ENCODE measurements around the gene MMUT.
"Not testable (repeated sequence)": the region's sequence is repeated elsewhere in the genome, so short reads cannot be mapped to it uniquely, and the experiment has no call there.

MMUT gene

DNA sequence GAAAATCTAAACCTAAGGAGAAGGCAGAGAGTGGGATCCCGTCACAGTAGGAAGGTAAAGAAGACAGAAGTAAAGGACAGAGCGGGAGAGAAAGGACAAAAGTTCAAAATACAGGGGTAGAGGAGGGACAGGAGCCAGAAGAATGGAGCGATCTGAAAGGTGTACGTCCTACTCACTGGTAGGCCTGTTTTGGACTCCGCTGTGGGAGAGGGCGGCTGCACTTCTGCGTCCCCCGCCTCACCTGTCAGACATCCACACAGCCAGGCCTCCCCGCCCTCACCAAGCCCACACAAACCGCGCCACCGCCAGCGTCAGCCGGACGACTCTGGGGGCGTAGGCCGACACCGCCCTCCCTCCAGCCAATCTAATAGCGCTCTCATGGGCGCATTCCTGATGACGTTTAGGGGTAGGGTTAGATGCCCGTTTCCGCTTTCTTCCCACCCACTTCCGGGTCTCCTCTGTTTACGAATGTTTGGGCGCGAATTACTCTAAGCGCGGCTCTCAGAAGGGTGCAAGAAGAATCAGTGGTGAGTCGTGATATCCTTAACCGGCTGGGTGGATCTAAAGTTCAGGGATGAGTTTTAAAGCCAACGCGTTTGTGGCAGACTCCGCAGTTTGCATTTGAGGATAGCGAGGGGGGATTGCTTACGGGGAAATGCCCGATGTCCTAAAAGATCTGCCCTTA lies at the start of gene MMUT, which contains the start of gene CENPQ:
TSS of gene MMUT (minus strand) at position 327 of the 685 bp plus-strand sequence. CDS start 3,787 bp downstream, outside the sequence.
TSS of gene CENPQ (plus strand) at position 444 of the 685 bp plus-strand sequence. CDS start 6,807 bp downstream, outside the sequence.
- peak; percentile 97 to 99 for ATAC-seq

DNA sequence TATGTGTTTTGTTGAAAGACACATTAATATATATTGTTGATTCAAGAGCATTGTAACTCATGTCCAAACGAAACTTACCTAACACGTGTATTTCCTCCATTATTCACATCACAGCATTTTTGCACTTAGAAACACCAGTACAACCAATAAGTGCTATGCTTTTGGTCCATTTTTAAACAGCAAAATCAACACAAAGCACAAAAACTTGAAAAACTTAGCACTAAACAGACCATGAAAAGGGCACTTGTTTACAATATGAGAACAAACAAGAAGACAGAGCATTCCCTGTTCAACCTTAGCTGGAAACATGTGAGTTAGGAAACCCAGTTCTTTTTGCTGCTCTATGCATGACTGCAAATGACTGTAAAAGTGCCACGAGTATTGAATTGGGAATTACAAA lies 46.3 kb upstream of the MMUT start:
- no peak for ATAC-seq

DNA sequence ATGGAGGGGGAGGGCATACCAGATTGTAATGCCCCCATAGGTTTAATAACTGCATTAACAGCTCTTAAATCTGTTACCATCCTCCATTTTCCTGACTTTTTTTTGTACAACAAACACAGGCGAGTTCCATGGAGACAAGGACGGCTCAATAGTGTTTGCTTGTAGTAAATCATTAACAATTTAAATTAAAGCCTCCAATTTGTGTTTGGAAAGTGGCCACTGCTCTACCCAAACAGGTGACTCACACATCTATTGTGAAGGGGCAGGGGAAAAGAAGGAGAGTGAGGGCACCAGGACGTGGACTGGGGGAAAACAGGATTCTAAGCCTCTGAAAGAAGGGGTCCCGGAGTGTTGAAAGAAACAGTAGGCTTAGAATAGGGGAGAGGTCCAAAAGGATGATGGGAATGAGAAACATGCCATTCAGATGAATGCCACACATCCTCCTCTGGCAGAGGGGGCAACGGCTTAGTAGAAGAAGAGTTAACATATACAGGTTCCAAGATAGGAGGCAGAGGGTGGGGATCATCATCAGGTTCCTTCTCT lies 43.6 kb upstream of the MMUT start:
- no peak for ATAC-seq

DNA sequence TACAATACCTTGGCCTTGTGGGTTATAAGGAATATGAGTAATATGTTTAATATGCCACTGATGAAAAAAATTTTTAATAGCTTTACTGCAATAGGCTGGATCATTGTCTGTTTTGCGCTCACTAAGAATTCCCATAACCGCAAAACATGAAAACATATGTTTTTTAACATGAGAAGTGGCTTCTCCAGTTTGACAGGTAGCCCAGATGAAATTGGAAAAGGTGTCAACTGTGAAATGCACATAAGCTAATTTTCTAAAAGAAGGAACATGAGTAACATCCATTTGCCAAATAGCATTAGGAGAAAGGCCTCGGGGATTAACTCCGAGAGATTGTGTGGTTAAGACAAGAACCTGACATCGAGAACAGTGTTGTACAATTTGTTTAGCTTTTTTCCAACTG lies 41.6 kb upstream of the MMUT start:
- no peak for ATAC-seq

DNA sequence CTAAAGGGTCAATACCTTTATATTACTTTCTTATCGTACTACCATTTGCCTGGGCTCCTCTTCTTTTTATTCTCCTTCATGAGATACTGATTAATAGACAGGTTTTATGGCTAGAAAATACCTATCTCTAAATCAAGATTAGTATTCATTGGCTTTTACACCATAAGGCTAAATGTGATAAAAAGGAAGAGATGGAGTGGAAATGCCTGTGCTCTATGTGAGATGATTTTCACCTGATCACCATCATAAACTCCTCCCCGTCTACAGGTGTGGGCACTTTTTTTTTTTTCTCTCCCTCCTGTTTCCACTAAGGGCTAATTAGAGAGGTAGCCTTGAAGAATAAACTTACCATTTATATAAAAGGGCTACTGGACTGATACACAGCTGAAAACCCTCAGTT lies 36.6 kb upstream of the MMUT start, which contains the start of gene GLYATL3:
TSS of gene GLYATL3 (plus strand) at position 301 of the 400 bp plus-strand sequence. CDS start 12,068 bp downstream, outside the sequence.
- no peak for ATAC-seq

DNA sequence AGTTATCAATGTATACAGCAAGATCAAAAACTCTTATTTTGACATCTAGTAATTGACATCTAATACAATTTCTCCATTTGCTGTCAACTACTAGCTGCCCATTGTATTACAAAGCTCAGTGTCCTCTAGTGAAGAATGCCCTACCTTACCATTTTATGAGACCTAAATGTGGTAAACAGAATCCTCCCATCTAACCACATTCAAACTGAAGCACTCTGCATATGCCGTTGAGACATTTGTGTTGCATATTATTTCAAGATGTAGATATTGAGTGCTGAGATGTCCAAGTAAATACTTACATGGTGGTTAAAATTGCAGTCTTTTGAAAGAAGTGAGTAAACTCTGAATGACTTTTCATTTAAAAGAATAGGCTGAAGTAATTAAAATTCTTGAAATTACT lies 36.1 kb upstream of the MMUT start:
- no peak for ATAC-seq

DNA sequence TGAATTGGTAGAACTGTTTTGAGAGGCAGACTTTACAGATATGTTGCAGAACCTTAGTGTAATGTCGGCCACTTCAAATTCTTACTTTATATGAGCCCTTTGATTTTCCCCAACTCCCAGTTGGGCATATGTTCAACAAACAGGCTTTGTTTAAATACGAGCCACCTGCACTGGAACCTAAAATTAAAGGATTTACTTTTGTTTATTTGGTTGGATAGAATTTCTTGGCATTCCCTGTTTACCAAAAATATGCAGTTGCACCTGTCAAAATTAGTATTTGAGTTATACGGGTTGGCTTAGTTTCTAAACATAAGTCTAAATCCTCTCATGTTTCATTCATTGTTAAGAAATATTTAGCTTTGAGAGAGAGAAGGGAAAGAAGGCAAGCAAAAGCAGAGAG lies 34.3 kb upstream of the MMUT start:
- no peak for ATAC-seq

DNA sequence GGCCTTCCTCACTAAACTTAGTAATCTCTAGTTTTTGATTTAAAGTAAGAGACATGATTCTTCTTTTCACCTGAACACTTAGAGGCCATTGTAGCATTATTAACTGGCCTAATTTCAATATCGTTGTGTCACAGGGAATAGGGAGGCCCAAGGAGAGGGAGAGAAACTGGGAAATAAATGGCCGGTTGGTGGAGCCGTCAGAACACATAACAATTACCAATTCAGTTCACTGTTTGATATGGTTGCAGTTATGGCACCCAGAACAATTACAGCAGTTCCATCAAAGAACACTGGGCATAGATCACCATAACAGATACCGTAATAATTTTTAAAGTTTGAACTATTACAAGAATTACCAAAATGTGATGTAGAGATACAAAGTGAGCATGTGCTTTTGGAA lies 27.6 kb upstream of the MMUT start:
- ATAC-seq, result no peak

DNA sequence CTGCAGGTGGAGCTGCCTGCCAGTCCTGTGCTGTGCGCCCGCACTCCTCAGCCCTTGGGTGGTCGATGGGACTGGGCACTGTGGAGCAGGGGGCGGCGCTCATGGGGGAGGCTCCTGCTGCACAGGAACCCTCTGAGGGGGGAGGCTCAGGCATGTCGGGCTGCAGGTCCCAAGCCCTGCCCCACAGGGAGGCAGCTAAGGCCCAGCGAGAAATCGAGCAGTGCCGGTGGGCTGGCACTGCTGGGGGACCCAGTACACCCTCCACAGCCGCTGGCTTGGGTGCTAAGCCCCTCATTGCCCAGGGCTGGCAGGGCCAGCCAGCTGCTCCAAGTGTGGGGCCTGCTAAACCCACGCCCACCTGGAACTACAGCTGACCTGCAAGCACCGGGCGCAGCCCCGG lies 20.3 kb upstream of the MMUT start:
- not testable (repeated sequence) for ATAC-seq

DNA sequence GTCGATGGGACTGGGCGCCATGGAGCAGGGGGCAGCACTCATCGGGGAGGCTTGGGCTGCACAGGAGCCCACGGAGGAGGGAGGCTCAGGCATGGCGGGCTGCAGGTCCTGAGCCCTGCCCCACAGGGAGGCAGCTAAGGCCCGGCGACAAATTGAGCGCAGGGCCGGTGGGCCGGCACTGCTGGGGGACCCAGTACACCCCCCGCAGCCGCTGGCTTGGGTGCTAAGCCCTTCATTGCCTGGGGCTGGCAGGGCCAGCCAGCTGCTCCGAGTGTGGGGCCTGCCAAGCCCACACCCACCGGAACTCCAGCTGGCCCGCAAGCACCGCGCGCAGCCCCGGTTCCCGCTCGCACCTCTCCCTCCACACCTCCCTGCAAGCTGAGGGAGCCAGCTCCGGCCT lies 18.8 kb upstream of the MMUT start:
- ATAC-seq, result not testable (repeated sequence)

DNA sequence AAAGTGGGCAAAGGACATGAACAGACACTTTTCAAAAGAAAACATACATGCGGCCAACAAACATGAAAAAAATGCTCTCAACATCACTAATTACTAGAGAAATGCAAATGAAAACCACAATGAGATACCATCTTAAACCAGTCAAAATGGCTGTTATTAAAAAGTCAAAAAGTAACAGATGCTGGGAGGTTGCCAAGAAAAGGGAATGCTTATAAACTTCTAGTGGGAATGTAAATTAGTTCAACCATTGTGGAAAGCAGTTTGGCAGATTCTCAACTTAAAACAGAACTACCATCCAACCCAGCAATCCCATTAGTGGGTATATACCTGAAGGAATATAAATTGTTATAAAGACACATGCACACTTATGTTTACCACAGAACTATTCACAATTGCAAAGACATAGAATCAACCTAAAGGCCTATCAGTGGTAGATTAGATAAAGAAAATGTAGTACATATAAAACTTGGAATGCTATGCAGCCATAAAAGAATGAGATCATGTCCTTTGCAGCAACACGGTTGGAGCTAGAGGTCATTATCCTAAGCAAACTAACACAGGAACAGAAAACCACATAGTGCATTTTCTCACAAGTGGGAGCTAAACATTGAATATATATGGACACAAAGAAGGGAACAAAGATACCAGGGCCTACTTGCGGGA lies 16.4 kb upstream of the MMUT start:
- no peak for ATAC-seq

DNA sequence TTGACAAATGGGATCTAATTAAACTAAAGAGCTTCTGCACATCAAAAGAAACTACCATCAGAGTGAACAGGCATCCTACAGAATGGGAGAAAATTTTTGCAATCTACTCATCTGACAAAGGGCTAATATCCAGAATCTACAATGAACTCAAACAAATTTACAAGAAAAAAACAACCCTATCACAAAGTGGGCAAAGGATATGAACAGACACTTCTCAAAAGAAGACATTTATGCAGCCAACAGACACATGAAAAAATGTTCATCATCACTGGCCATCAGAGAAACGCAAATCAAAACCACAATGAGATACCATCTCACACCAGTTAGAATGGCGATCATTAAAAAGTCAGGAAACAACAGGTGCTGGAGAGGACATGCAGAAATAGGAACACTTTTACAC lies 13.5 kb upstream of the MMUT start:
- ATAC-seq, result not testable (repeated sequence)

DNA sequence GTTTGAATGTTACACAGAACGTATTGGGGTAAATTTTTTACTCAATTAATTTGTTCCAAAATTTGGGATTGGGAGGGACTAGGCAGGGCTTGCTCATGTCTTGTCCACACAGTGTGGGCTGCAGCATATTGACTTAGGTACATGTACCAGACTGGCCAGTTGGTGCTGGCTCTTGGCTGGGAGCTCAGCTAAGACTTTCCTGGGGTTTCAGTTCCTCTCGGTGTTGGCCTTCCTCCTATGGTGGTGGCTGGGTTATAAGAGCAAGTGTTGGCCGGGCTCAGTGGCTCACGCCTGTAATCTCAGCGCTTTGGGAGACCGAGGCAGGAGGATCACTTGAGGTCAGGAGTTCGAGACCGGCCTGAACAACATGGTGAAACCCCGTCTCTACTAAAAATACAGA lies 5.0 kb upstream of the MMUT start:
- ATAC-seq, result no peak

DNA sequence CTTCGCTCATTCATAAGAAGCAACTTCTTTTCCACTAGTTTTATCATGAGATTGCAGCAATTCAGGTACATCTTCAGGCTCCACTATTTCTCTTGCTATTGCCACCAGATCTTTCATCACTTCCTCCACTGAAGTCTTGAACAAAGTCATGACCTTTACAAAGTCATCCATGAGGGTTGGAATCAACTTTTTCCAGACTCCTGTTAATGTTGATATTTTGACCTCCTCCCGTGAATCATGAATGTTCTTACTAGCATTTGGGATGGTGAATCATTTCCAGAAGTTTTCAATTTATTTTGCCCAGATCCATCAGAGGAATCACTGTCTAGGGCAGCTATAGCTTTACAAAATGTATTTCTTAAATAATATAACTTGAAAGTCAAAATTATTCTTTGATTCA lies 1.6 kb upstream of the MMUT start:
- ATAC-seq, result no peak

DNA sequence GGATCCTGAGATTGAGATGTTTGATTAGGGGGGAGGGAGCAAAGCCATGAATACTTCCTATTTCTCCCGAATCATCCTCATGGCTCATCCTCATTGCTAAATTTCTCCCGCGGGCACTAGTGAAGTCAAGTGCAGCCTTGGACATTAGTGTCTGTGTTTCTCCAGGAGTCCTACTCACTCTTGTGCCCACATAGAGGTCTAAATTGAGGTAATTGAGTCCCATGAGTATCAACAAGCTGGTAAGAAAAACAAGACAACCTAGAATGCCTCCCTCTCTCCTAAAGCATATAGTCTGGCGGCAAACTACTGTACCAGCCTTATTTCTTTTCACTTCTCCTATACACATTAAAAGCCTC lies 537 bp upstream of the MMUT start:
- ATAC-seq, result no peak

DNA sequence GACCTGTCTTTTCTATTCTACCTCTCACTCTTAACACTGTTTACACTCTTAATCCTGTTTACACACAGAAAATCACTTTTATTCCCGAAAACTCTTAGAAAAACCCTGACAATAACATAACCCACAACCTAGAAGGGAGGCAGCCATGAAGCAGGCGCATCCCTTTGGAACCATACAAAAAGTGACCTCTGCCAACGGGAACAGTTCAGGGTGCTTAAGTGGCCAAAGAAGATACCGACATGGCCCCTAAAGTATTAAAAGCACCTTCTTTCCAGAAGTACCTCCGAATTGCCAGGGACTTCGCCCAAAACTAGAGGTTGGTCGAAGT lies 490 bp downstream of the MMUT start:
- ATAC-seq, result no peak

DNA sequence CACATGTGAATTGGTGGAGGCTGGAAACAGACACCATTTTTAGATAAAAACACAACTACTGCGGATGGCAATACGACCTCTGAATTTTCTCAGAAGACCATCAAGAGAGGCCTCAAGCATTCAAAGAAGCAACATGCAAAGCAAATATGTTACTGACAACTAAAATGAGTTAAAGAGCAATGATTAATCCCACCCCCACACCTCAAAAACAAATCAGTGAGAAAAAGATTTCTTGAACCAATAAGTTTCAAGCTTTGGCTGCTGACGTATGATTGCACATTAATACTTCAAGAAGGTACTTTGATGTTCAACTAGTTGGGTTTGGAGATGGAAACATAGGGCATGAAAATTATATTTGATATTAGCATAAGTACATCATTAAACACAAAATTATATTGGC lies 982 bp downstream of the MMUT start:
- ATAC-seq, result no peak

DNA sequence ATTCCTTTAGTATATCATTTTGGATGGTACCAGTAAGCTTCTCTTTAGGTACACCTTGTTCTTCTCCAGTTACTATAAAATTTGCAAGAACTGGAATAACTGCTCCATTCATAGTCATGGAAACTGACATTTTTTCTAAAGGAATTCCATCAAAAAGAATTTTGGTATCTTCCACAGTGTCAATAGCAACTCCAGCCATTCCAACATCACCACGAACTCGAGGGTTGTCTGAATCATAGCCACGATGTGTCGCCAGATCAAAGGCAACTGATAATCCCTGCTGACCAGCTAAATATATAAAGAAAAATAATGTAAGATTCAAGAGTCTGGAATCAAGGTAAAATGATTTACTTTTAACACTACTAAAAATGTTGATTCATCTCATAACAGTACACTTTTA lies 5.3 kb downstream of the MMUT start:
- no peak for ATAC-seq

DNA sequence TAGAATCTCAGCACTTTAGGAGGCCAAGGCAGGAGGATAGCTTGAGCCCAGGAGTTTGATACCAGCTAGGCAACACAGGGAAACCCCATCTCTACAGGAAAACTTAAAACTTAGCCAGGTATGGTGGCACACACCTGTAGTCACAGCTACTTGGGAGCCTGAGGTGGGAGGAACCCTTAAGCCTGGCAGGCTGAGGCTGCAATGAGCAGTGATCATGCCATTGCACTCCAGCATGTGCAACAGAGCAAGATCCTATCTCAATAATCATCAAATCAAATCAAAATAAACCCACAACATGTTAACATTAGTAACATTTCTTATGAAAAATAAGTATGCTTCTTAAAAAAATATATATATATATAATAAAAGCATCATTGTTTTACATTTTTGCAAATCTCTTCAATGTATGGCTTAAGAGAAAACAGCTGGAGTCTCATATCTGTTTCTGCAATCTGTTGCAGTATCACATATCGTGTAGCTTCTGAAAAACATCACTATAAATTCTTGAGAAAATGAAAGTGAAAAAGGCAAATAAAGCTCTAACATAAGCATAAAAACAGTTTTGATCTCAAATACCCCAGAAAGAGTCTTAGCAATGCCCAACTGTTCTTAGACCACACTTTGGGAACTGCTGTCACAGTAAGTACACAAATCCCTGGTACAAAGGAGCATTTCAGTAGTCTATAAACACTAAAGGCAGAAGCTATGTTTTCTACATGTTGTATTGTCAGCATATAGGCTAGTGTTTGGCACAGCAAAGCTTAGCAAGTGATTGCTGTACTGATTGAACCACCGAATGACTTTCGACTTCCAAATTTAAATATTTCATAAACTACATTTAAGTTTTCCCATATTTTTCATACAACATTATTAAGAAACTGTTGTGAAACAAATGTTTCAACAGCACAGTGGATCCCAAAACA lies 8.0 kb downstream of the MMUT start:
- ATAC-seq, result no peak

DNA sequence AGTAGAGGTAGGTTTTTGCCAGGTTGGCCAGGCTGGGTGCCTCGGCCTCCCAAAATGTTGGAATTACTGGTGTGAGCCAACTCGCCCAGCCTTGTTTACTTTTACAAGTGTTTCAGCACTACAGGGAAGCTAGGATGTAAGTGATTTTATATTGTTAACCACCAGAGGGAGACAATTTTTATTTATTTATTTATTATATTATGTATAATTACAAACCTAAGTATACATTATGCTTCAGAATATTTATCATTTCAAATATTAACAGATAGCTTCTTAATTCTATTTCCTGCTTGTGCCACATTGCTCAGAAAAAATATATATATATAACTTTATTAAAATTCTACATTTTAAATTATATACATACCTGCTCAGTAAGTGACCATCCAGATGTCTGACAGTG lies 9.8 kb downstream of the MMUT start:
- no peak for ATAC-seq

DNA sequence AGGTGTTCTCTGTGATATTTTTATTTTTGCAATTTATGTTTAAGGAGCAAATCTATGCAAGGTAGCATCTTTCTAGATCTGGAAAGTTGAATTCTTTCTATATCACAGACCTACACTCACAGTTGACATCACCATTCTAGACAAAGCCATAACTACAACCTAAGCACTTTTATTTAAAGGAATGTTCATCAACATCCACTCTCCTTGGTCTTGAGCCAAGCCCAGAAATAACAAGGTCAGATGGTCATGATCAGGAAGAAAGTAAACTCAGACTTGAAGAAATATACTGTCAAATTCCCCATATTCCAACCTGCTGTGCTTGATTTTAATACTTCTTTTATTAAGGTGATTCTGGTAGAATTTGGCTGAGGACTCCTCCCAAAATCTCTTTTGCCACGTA lies 32.2 kb downstream of the MMUT start:
- no peak for ATAC-seq

DNA sequence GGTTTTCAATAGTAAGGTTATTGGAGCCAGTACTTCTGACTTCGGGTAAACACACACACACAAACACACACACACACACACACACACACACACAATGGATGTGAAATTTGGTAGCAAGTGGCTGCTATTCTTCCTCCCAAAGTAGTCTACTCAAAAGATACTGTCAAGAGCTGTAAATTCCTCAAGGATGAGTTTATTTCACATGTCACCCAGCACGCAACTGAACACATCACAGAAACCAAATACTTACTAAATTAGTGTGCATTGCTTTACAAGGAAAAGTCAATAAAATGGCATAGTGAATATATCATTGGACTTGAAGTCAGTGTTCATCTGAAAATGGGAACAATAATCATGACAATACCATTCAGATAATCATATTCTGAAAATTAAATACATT lies 32.9 kb downstream of the MMUT start:
- ATAC-seq, result no peak

DNA sequence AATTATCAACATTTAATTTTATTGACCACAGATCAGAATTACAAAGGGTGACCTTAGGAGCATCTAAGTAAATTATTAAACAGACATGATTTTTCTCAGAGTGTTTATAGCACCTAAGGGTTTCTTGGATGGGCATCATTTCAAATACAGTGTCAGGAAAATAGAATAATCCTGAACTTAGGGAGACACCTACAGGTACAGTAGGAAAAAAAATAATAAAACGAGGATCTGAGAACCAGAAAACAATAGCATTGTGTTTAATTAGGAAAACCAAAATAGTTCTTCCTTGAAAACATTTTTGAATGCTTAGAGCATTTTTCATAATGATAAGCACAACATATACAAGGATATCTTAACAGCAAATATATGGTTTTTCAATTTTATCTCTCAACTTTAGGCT lies 39.2 kb downstream of the MMUT start:
- ATAC-seq, result no peak

Data from activated CD4-positive, CD25-positive, alpha-beta regulatory T cell treated with anti-CD3 and anti-CD28 coated beads, Interleukin-2, amount 50 U/mL, for 24 hours (primary cell).